ES-I3 (cell line): ENCODE data around the gene GNB5.

Source experiments
- H3K36me3 ChIP-seq: 2 replicates; pipeline ENCODE4 v1.6.1; 2013; ENCODE audit warnings: mild to moderate bottlenecking, low read length, control low read depth, moderate library complexity; ENCODE audit not compliant: insufficient read depth
- H3K4me1 ChIP-seq: 2 replicates; pipeline ENCODE4 v1.6.1; 2013; ENCODE audit warnings: mild to moderate bottlenecking, control low read depth, low read length; ENCODE audit not compliant: insufficient read depth
- H3K9ac ChIP-seq: 2 replicates; pipeline ENCODE4 v1.6.1; 2013; ENCODE audit warnings: low read depth, mild to moderate bottlenecking, low read length, moderate library complexity
- H3K9me3 ChIP-seq: 2 replicates; pipeline ENCODE4 v1.6.1; 2013; ENCODE audit warnings: mild to moderate bottlenecking, low read length, moderate library complexity; ENCODE audit not compliant: control insufficient read depth, insufficient read depth

The GNB5 gene

DNA sequence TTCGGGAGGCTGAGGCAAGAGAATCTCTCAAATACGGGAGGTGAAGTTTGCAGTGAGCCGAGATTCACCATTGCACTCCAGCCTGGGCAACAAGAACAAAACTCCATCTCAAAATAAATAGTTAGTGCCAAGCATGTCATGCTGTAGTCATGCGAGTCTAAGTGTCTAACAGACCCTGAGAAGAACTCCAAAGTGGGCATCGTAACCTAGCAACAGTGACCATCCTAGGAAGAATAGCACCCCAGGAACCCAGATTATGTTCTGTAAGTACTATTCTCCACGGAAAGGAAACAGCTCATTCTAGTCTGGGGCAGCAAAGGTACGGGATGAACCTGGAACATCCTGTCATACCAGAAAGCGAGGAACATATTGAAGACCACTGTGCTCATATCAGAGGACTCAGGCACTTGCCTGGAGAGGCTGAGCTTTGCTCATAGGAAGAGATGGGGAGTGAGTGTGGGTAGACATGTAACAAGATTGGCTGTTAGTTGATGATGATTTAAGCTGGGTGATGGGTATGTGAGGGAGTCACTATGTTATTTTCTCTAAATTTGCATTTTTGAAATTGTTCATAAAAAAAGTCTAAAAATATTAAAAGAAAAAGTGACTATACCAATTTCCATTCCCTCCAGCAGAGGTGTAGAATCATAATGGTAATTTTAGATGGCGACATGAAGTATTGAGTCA is 110.3 kb downstream of the GNB5 start:
- no peaks in the 10 kb centered on the region for H3K36me3 ChIP-seq
- no peaks in the 10 kb centered on the region for H3K9me3 ChIP-seq
- no peaks in the 10 kb centered on the region; the same call in 1 of the 2 replicates for H3K4me1 ChIP-seq
- H3K9ac ChIP-seq, result no peak overlapping the region

- Histone ChIP-seq H3K4me1 (no peaks in the 10 kb centered on the region; the same call in 1 of the 2 replicates), H3K9me3 (no peaks in the 10 kb centered on the region), H3K9ac (no peak overlapping the region), H3K36me3 (no peaks in the 10 kb centered on the region)
Observed at GRCh38 chr15:52080031-52080430, 111.2 kb downstream of the GNB5 start.

DNA sequence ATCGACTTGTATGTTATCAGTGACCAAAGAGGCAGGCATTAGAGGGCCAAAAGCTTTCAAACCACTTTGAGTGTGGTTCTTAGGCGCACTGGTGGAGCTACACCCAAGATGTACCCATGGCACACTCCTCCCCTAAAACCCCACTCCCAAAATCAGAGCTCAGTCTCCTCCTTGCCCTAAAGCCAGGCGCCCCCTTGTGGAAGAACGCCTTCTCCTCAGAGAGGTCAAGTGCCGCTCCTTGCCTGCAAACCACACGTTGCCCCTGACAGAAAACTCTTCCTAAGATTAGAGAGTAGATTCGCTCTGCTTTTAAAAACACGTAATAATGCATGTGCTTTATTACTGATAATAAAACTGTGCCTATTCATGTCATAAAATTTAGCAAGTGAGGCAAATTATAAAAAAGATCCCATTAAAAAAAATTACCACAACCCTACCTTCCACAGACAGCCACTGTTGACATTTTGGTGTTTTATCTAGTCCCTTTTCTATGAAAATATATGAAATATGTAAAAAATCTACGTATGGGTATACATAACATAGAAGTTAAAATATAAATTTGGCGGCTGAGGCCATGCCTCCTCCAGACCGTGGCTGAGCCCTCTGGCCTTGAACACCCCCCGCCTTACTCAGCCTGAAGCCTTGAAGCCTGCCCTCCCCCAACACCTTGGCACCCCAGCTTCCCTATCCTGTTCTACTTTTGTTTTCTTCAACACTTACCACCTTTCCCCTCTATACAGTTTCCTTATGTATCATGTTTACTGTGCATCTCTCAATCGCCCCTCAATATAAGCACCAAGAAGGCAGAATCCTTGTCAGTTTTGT is 112.1 kb downstream of the GNB5 start:
- Histone ChIP-seq H3K9ac (no peak overlapping the region), H3K36me3 (no peaks in the 10 kb centered on the region), H3K9me3 (no peaks in the 10 kb centered on the region), H3K4me1 (no peaks in the 10 kb centered on the region; the same call in 1 of the 2 replicates)

- Histone ChIP-seq H3K9me3 (no peaks in the 10 kb centered on the region), H3K4me1 (no peaks in the 10 kb centered on the region; the same call in 1 of the 2 replicates), H3K9ac (no peak overlapping the region), H3K36me3 (no peaks in the 10 kb centered on the region)
Observed at GRCh38 chr15:52078197-52078875, 112.9 kb downstream of the GNB5 start.

DNA sequence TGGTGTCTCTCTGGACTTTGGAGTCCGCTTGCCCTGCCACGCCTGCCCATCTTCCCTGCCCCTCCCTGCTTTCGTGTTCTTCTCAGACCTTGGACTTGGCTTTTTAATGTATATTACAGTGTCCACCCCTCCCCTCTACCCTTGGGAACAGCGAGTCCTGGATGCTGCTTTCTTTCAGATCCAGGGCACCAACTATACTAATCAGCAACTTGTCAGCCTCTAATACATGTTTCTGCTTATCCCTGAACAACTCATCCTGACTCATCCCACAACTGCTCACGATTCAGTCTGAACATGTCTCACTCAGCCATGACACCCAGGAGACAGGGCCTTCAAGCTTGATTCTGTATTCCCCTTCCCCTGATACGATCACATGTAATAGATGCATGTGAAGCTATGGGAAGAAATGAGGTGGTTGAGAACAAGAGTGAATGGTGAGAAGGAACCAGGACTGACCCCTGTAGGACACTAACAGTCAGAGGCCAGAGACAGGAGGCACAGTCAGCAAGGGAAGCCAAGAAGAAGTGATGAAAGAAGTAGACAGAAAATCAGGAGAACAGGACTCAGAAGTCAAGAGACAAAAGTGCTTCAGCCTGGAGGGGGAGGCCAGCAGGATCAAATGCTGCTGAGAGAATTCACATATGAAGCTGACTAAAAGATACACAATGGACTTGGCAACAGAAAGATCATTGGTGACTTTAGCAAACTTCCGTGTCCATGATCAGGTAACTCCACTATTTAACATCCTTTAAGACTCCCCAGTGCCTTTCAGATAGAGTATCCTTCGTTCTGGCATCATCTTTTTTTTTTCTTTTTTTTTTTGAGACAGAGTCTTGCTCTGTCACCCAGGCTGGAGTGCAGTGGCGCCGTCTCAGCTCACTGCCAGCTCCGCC is 114.1 kb downstream of the GNB5 start:
- Histone ChIP-seq H3K36me3 (no peaks in the 10 kb centered on the region), H3K9ac (no peak overlapping the region), H3K9me3 (no peaks in the 10 kb centered on the region), H3K4me1 (no peaks in the 10 kb centered on the region; the same call in 1 of the 2 replicates)

DNA sequence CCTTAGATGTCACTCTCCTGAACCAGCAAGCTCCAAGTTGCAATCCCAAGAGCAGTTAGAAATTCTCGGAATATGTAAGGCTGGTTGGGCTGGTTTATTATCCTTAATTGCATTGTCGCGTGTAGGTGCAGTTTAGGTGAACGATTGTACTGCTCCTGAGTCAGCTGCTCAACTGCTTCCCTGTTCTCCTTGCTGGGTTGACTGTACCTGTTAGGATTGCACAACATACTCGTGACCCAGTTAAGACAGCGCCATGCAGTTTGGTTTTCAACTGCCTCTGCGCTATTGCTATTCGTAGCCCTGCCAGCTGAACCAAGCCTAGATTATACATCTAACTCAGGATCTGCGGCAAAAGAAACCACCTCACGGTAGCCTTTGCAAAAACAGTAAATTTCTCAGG is 119.6 kb downstream of the GNB5 start:
- H3K4me1 ChIP-seq, result no peaks in the 10 kb centered on the region
- H3K9ac ChIP-seq, result no peak overlapping the region
- no peaks in the 10 kb centered on the region for H3K36me3 ChIP-seq
- no peaks in the 10 kb centered on the region for H3K9me3 ChIP-seq

GRCh38 chr15:52069559-52069958 is 121.6 kb downstream of the GNB5 start:
- H3K4me1 ChIP-seq, result no peaks in the 10 kb centered on the region
- no peaks in the 10 kb centered on the region for H3K36me3 ChIP-seq
- H3K9ac ChIP-seq, result no peak overlapping the region
- no peaks in the 10 kb centered on the region for H3K9me3 ChIP-seq

DNA sequence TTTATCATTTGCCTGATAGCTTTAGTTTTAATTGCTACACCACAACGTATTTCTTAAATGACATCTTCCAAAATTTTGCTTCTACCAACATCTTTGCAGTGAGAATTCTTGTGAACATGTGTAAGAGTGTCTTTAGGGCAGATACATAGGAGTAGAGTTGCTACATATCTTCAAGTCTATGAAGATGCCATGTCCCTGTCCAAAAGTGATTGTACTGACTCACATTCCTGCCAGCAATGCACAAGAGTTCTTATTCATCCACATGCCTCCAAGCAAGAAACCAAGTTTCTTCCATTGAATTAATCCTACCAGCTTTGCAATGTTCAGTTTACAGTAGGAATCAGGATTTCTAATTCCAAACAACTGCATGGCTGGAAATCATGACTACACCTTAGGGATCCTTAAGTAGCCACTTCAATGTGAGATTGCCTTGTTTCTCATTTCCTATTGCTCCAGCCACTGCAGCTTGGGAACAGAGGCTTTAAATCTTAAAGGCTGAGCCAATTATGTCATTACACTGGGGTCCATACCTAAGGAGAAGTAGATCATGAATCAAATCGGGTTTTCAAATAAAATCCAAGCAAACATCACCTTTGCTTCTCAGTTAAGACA is 123.1 kb downstream of the GNB5 start:
- no peak overlapping the region for H3K9ac ChIP-seq
- H3K9me3 ChIP-seq, result no peaks in the 10 kb centered on the region
- H3K4me1 ChIP-seq, result no peaks in the 10 kb centered on the region
- H3K36me3 ChIP-seq, result peaks cover 2% of the 10 kb centered on the region

GRCh38 chr15:52067545-52067926 is 123.7 kb downstream of the GNB5 start:
- H3K4me1 ChIP-seq, result no peaks in the 10 kb centered on the region
- no peak overlapping the region for H3K9ac ChIP-seq
- H3K9me3 ChIP-seq, result no peaks in the 10 kb centered on the region
- peaks cover 5% of the 10 kb centered on the region for H3K36me3 ChIP-seq

- peaks cover 5% of the 10 kb centered on the region for H3K36me3 ChIP-seq
- H3K9me3 ChIP-seq, result no peaks in the 10 kb centered on the region
- no peak overlapping the region for H3K9ac ChIP-seq
- no peaks in the 10 kb centered on the region for H3K4me1 ChIP-seq
Observed at GRCh38 chr15:52066842-52067544, 124.2 kb downstream of the GNB5 start.
